Measurements from ENCODE around the gene SPPL2B. TPM values are rescaled to one million over a fixed set of nuclear protein-coding genes. Genes with fewer than 3 reads are reported as not detected.

SPPL2B gene
- total and polyA plus RNA-seq, 2 experiments from 2014 or later, result 23.5 to 51.0 TPM

- peak overlapping the region; percentile 59 for H3K4me3 ChIP-seq
- peak overlapping the region; percentile 56 for H3K4me3 Mint-ChIP-seq
- no peak overlapping the region for H3K27ac ChIP-seq (ENCODE audit: low read depth)
Measured at GRCh38 chr19:2290441-2291184, 37.9 kb upstream of the SPPL2B start.

GRCh38 chr19:2291185-2291751, 37.2 kb upstream of the SPPL2B start:
- H3K27me3 Mint-ChIP-seq (ENCODE audit: insufficient read depth, low read depth, poor library complexity), result peaks cover 64% of the 10 kb centered on the region
- peak; percentile 69 for ATAC-seq

More at GRCh38 chr19:2290441-2291184, 37.9 kb upstream of the SPPL2B start:
- peaks cover 13% of the 10 kb centered on the region for H3K4me1 Mint-ChIP-seq
- H3K27ac Mint-ChIP-seq, result no peak overlapping the region
- Histone ChIP-seq H3K4me2 (peak overlapping the region; percentile 91), H3F3A (replicated peaks; ENCODE audit: low read depth) (peaks cover 12% of the 10 kb centered on the region; the same call in 1 of the 2 replicates), H3K79me2 (replicated peaks; ENCODE audit: insufficient read depth) (no peaks in the 10 kb centered on the region), H2AFZ (peak overlapping the region; percentile 95), H4K20me1 (replicated peaks; ENCODE audit: insufficient read depth) (0 out of 2 replicates have a peak, but pooled peaks cover 2% of the 10 kb centered on the region), H3K36me3 (ENCODE audit: insufficient read depth) (no peaks in the 10 kb centered on the region), H3K27me3 (ENCODE audit: insufficient read depth) (peaks cover 68% of the 10 kb centered on the region), H3K4me1 (ENCODE audit: insufficient read depth) (no peaks in the 10 kb centered on the region), H3K9me2 (ENCODE audit: insufficient read depth) (no peaks in the 10 kb centered on the region)
- peak; percentile 52 for ATAC-seq
- peaks cover 4% of the 10 kb centered on the region; the same call in 1 of the 3 replicates for H3K9me3 Mint-ChIP-seq
- DNase-seq (ENCODE audit: low spot score), result peak; percentile 65
- no peaks in the 10 kb centered on the region; the same call in 2 of the 3 replicates for H3K36me3 Mint-ChIP-seq (ENCODE audit: low read depth)
- TF ChIP-seq EZH2 (IDR thresholded peaks at IDR 0.05; ENCODE audit: low read depth, unreplicated experiment), result peak; percentile 59
- TF ChIP-seq ETS1 (IDR thresholded peaks at IDR 0.05), result no peak
- H3K27me3 Mint-ChIP-seq (ENCODE audit: insufficient read depth, low read depth, poor library complexity), result peaks cover 69% of the 10 kb centered on the region

More at GRCh38 chr19:2291185-2291751, 37.2 kb upstream of the SPPL2B start:
- Mint-ChIP-seq H3K27ac (no peak overlapping the region), H3K9me3 (peaks cover 4% of the 10 kb centered on the region; the same call in 1 of the 3 replicates), H3K36me3 (ENCODE audit: low read depth) (no peaks in the 10 kb centered on the region; the same call in 2 of the 3 replicates), H3K4me1 (peaks cover 13% of the 10 kb centered on the region), H3K4me3 (peak overlapping the region; percentile 56)
- Histone ChIP-seq H3K4me2 (peak overlapping the region; percentile 91), H3K36me3 (ENCODE audit: insufficient read depth) (no peaks in the 10 kb centered on the region), H3K4me1 (ENCODE audit: insufficient read depth) (no peaks in the 10 kb centered on the region), H3F3A (replicated peaks; ENCODE audit: low read depth) (peaks cover 12% of the 10 kb centered on the region; the same call in 1 of the 2 replicates), H3K9me2 (ENCODE audit: insufficient read depth) (no peaks in the 10 kb centered on the region), H3K4me3 (peak overlapping the region; percentile 59), H3K27me3 (ENCODE audit: insufficient read depth) (peaks cover 68% of the 10 kb centered on the region), H3K79me2 (replicated peaks; ENCODE audit: insufficient read depth) (no peaks in the 10 kb centered on the region), H4K20me1 (replicated peaks; ENCODE audit: insufficient read depth) (0 out of 2 replicates have a peak, but pooled peaks cover 2% of the 10 kb centered on the region), H3K27ac (ENCODE audit: low read depth) (no peak overlapping the region), H2AFZ (peak overlapping the region; percentile 95)
- peak; percentile 84 for DNase-seq (ENCODE audit: low spot score)
- TF ChIP-seq REST (IDR thresholded peaks at IDR 0.05; ENCODE audit: unreplicated experiment) (no peak), EZH2 (IDR thresholded peaks at IDR 0.05; ENCODE audit: low read depth, unreplicated experiment) (peak; percentile 42)
